Fibroblast of mammary gland (primary cell): Measurements from ENCODE around the gene UBAC2.

ENCODE experiments used
- DNase-seq: peaks from one replicate; pipeline ENCODE4 v3.0.0-alpha.2; 2010; ENCODE audit warnings: low read depth
- H3K4me3 ChIP-seq: 2 replicates; pipeline ENCODE4 v1.5.1; 2011; ENCODE audit warnings: low read depth, mild to moderate bottlenecking, low read length, moderate library complexity; ENCODE audit not compliant: control insufficient read depth
- CTCF ChIP-seq: conservative IDR thresholded peaks from 2 replicates; pipeline ENCODE4 v1.5.1; 2011; ENCODE audit warnings: low read depth, low read length, inconsistent platforms; ENCODE audit not compliant: control insufficient read depth, insufficient read depth

Gene UBAC2

GRCh38 chr13:99297331-99297730 is 96.7 kb downstream of the UBAC2 start:
- no peak for DNase-seq
- no peak overlapping the region for H3K4me3 ChIP-seq
- TF ChIP-seq CTCF, result no peak

- no peak for TF ChIP-seq CTCF
- no peak overlapping the region for H3K4me3 ChIP-seq
- no peak for DNase-seq
Measured at GRCh38 chr13:99298056-99298455, 97.4 kb downstream of the UBAC2 start.

- DNase-seq, result no peak
- TF ChIP-seq CTCF, result no peak
- no peak overlapping the region for H3K4me3 ChIP-seq
Measured at GRCh38 chr13:99299256-99299919, 98.7 kb downstream of the UBAC2 start.

- H3K4me3 ChIP-seq, result no peak overlapping the region
- no peak for DNase-seq
- no peak for TF ChIP-seq CTCF
Measured at GRCh38 chr13:99299920-99300341, 99.3 kb downstream of the UBAC2 start.

- no peak for TF ChIP-seq CTCF
- no peak for DNase-seq
- H3K4me3 ChIP-seq, result no peak overlapping the region
Measured at GRCh38 chr13:99301056-99301838, 100.6 kb downstream of the UBAC2 start.

GRCh38 chr13:99301913-99302636 is 101.4 kb downstream of the UBAC2 start:
- H3K4me3 ChIP-seq, result no peak overlapping the region
- DNase-seq, result no peak
- no peak for TF ChIP-seq CTCF
